Hematopoietic multipotent progenitor cell (in vitro differentiated cells): Measurements from ENCODE around the gene ANKHD1. TPM values are rescaled to one million over a fixed set of nuclear protein-coding genes. Genes with fewer than 3 reads are reported as not detected.
"Not testable (repeated sequence)": the region's sequence is repeated elsewhere in the genome, so short reads cannot be mapped to it uniquely, and the experiment has no call there.

ENCODE experiments used
- DNase-seq, 3 donors: peaks; one replicate each; pipeline ENCODE4 v3.0.0-alpha.2; 2011 to 2015; ENCODE audit warnings: low read depth in 2 of 3, low spot score in 2 of 3
- total RNA-seq: library from RNA; depleted of rRNA; stranded (reverse); fragments of >200 nt; gene quantifications from one replicate; pipeline ENCODE4 v1.2.3, GENCODE V29; 2012

The ANKHD1 gene
- total RNA-seq, 1 donor: 97.5 TPM

GRCh38 chr5:140421375-140421774, 19.7 kb downstream of the ANKHD1 start:
- not testable (repeated sequence) for DNase-seq

DNA sequence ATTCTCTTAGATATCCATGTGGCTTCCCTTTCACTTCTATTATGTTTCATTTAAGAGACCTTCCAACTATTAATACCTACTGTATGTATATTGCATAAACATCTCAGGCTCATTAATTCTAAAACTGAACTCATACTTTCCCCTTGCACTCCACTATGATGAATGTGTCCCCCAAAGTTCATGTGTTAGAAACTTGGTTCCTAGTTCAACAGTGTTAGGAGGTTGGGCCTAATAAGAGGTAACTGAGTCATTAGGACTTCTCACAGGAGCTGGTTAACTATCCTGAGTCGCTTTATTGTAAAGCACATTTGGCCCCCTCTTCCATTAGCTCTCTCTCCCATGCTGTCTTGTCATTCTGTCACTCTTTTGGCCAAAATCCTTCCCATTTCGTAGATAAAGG, 22.0 kb downstream of the ANKHD1 start:
- DNase-seq: no peak

GRCh38 chr5:140424135-140424534, 22.5 kb downstream of the ANKHD1 start:
- no peak for DNase-seq

GRCh38 chr5:140427726-140428125, 26.1 kb downstream of the ANKHD1 start:
- not testable (repeated sequence) for DNase-seq

- no peak for DNase-seq
Observed at GRCh38 chr5:140429724-140430123, 28.1 kb downstream of the ANKHD1 start.

DNA sequence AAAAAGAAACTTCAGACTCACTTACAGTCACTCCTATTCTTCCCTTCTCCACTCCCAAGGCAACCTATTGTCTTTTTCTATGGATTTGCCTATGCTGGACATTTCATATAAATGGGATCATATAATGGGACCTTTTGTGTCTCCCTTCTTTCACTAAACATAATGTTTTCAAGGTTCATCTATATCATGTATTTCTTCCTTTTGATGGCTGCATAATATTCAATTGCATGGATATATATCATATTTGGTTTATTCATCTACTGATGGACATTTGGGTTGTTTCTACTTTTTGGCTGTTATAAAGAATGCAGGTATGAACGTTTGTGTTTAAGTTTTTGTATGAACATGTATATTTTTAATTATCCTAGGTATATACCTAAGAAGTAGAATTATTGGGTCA, 30.6 kb downstream of the ANKHD1 start:
- no peak for DNase-seq

- no peak for DNase-seq
Observed at GRCh38 chr5:140432916-140433315, 31.3 kb downstream of the ANKHD1 start.

- not testable (repeated sequence) for DNase-seq
Observed at GRCh38 chr5:140457368-140457767, 55.7 kb downstream of the ANKHD1 start.

GRCh38 chr5:140466981-140467742, 65.5 kb downstream of the ANKHD1 start:
- DNase-seq: no peak

- DNase-seq: no peak
Observed at GRCh38 chr5:140468188-140468587, 66.6 kb downstream of the ANKHD1 start.

- no peak for DNase-seq
Observed at GRCh38 chr5:140469259-140469658, 67.6 kb downstream of the ANKHD1 start.

DNA sequence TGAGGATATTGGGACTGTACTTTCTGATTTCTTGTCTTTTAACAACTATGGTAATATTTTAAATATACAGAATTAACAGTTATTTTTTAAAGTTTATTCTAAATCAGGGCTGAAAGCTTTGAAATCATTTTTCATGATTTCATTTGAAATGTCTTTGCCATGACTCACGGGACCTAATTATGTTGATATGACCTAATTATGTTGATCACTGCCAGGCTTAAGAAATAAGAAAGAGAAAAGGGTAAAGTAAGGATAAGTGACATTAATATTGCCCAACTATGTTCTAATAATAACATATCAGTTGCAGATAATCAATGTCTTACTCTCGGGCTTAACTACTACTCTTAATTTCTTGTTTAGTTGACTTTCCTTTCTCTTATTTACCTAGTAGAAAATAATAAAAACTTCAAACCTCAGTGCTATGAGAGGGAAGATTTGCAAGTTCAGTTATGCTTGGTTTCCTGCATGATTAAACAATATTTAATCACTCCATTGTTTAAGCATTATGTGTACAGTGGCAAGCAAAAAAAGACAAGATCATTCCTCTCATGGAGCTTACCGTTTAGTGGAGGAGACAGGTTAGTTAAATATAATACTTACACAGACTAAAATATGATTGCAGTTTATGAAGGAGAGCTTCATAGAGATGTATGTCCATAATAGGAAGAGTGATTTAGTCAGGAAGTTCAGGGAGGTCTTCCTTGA, 78.8 kb downstream of the ANKHD1 start:
- no peak for DNase-seq

GRCh38 chr5:140481758-140482157, 80.1 kb downstream of the ANKHD1 start:
- DNase-seq: no peak

- DNase-seq: no peak
Observed at GRCh38 chr5:140483055-140483454, 81.4 kb downstream of the ANKHD1 start.

GRCh38 chr5:140488141-140488540, 86.5 kb downstream of the ANKHD1 start:
- DNase-seq: not testable (repeated sequence)

DNA sequence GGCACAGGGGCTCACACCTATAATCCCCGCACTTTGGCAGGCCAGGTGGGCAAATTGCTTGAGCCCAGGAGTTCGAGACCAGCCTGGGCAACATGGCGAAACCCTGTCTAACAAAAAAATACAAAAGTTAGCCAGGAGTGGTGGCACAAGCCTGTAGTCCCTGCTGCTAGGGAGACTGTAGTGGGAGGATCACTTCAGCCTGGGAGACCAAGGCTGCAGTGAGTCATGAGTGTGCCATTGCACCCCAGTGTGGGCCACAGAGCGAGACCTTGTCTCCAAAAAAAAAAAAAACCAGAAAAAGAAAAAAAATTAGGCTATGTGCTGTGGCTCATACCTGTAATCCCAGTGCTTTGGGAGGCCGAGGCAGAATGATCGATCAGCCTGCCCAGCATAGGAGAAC, 87.3 kb downstream of the ANKHD1 start:
- DNase-seq: no peak

DNA sequence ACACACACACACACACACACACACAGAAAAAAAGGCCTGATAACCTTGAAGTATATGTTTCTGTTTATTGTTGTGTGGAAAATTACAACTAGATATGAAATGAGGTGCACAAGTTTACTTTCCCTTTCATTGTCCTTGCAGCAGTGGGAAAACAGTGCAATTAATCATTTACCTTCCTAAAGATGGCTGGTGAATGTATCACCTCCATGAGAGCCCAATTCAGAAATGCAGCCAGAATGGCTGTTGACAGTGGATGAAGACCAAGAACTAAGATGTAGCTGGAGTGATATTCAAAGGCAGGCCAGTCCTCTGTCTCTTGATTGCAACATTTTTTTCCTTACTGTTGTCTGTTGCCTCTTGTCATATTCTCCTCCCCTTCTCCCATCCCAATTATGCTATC, 96.3 kb downstream of the ANKHD1 start:
- no peak for DNase-seq

DNA sequence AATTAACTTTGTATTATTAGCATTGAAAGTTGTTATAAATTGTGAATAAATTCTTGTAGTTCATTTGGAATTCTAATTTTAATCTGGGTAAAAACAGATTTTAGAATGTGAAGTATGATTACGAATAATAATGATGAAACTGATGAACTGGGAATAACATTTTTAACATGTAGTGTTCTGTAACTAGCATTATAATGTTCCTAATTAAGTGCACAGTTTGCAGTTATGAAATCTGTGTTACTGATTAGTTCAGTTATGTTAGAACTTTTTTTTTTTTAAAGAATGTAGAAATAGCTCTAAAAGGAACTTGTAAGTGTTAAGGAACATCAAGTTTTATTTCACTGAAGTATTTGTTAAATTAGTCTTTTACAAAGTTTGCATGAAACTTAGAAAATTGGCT, 97.0 kb downstream of the ANKHD1 start:
- no peak for DNase-seq

GRCh38 chr5:140502834-140503233, 101.2 kb downstream of the ANKHD1 start:
- DNase-seq: no peak

DNA sequence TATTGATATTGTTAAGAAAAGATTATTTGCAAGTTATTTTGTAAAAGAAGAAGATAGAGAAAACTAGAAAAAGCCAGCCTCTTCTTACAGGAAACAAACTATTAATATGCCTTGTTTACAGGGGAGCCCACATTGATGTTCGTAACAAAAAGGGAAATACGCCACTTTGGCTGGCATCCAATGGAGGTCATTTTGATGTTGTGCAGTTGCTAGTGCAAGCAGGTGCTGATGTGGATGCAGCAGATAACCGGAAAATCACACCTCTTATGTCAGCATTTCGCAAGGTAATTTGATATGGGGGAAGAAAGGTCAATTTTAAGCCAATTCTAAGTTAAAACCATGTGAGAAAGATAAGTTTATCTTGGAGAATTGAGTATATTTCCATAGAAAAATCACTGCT, 108.3 kb downstream of the ANKHD1 start:
- DNase-seq: peak in 1 of 3 donors; percentile 10

DNA sequence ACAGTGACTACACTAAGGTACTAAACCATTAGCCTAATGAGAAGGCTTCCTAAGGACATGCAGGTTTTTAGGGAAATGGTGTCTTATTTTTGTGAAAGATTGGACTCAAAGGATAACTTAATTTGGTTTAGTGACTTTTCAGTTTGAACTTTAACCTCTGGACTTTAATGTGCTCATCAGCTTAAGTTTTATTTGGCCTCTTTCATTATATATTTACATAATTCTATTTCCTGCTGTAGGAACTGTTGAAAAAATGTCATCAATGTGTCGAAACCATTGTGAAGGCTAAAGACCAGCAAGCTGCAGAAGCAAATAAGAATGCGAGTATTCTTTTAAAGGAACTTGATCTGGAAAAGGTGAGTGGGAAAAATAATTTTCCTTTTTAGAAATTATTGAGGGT, 111.5 kb downstream of the ANKHD1 start:
- no peak for DNase-seq

- no peak for DNase-seq
Observed at GRCh38 chr5:140524003-140524402, 122.4 kb downstream of the ANKHD1 start.
